B cell (primary cell): ENCODE data around the gene NMT1. TPM values are rescaled to one million over a fixed set of nuclear protein-coding genes. Genes with fewer than 3 reads are reported as not detected.

Source experiments
- ATAC-seq: fragments of 200-7000 bp; cut with Tn5 transposase; one replicate; pipeline ENCODE4 v1.10.0; 2021; ENCODE audit warnings: low read depth, mild to moderate bottlenecking, moderate number of reproducible peaks, moderate library complexity
- CTCF ChIA-PET: fragments of 350-600 bp; sonication (Branson Sonifier 250); formaldehyde crosslinking; loops from one replicate; lab custom pipeline; 2021; ENCODE audit warnings: antibody characterized with exemption, inconsistent platforms; lab: Charles Lee
- POLR2A ChIA-PET: fragments of 350-600 bp; sonication (Branson Sonifier 250); formaldehyde crosslinking; loops from one replicate; lab custom pipeline; 2021; ENCODE audit warnings: antibody characterized with exemption; lab: Charles Lee
- DNase-seq: peaks from one replicate; pipeline ENCODE4 v3.0.0; 2013
- H2AFZ ChIP-seq: 2 replicates; pipeline ENCODE4 v1.6.1; 2012; ENCODE audit warnings: mild to moderate bottlenecking, low read depth, low read length; ENCODE audit not compliant: insufficient read depth, poor library complexity, severe bottlenecking
- H3K27ac ChIP-seq, 2 donors: 1 replicate in 1 of 2; 2 replicates in 1 of 2; pipeline ENCODE4 v1.5.1; 2012 to 2013; ENCODE audit warnings: low read length in 2 of 2, mild to moderate bottlenecking in 2 of 2, moderate library complexity in 1 of 2
- H3K27me3 ChIP-seq, 4 experiments: fragments of 200-600 bp in 1 of 4; sonication (generic) in 1 of 4; replicated peaks in 1 of 4; 1 replicate in 2 of 4; 2 replicates in 2 of 4; pipeline versions ENCODE4 v1.6.1 to v1.7.0; 2013 to 2016; ENCODE audit warnings: low read length in 3 of 4, mild to moderate bottlenecking in 2 of 4, mixed read lengths in 1 of 4, moderate library complexity in 1 of 4; ENCODE audit not compliant: insufficient read depth in 4 of 4, control insufficient read depth in 3 of 4; ENCODE audit errors: control extremely low read depth in 1 of 4
- H3K36me3 ChIP-seq, 2 experiments: replicated peaks in 1 of 2; 1 replicate in 1 of 2; 2 replicates in 1 of 2; pipeline versions ENCODE4 v1.6.1 to v1.7.1; 2013; ENCODE audit warnings: low read length in 1 of 2; ENCODE audit not compliant: insufficient read depth in 2 of 2, control insufficient read depth in 1 of 2; ENCODE audit errors: control extremely low read depth in 1 of 2, extremely low read depth in 1 of 2
- H3K4me1 ChIP-seq, 2 donors: fragments of 200-600 bp in 1 of 2; sonication (generic) in 1 of 2; 1 replicate in 1 of 2; 2 replicates in 1 of 2; pipeline versions ENCODE4 v1.5.1 to v1.6.1; 2013 to 2017; ENCODE audit warnings: low read length in 2 of 2; ENCODE audit not compliant: control insufficient read depth in 2 of 2, insufficient read depth in 2 of 2
- H3K4me2 ChIP-seq: replicated peaks from 2 replicates; pipeline ENCODE3; 2012; ENCODE audit warnings: mild to moderate bottlenecking, low read depth, low read length; ENCODE audit not compliant: poor library complexity, severe bottlenecking
- H3K4me3 ChIP-seq, 5 experiments: fragments of 200-600 bp in 1 of 5; sonication (generic) in 1 of 5; 1 replicate in 3 of 5; 2 replicates in 2 of 5; pipeline versions ENCODE4 v1.5.1 to v1.7.0; 2011 to 2016; ENCODE audit warnings: low read length in 4 of 5, mild to moderate bottlenecking in 4 of 5, low read depth in 2 of 5, control low read depth in 1 of 5, moderate library complexity in 1 of 5; ENCODE audit not compliant: insufficient read depth in 1 of 5; ENCODE audit errors: control extremely low read depth in 1 of 5, extremely low read depth in 1 of 5
- H3K79me2 ChIP-seq: fragments of 200-600 bp; sonication (generic); one replicate; pipeline ENCODE4 v1.6.0; 2016; ENCODE audit warnings: low read length; ENCODE audit not compliant: control insufficient read depth, insufficient read depth
- H3K9ac ChIP-seq: fragments of 200-600 bp; sonication (generic); 2 replicates; pipeline ENCODE4 v1.6.1; 2017; ENCODE audit warnings: mild to moderate bottlenecking, low read length, moderate library complexity
- H3K9me3 ChIP-seq, 3 donors: one replicate each; pipeline versions ENCODE4 v1.6.1 to v1.7.1; 2013; ENCODE audit warnings: low read length in 2 of 3; ENCODE audit not compliant: control insufficient read depth in 2 of 3, insufficient read depth in 1 of 3; ENCODE audit errors: control extremely low read depth in 1 of 3
- H4K20me1 ChIP-seq: 2 replicates; pipeline ENCODE4 v1.6.0; 2012; ENCODE audit warnings: mild to moderate bottlenecking, low read length; ENCODE audit not compliant: insufficient read depth, control insufficient read depth, poor library complexity, severe bottlenecking
- H3K27ac Mint-ChIP-seq: one replicate; pipeline ENCODE4 v1.8.0; 2021; ENCODE audit warnings: mixed read lengths
- H3K27me3 Mint-ChIP-seq: one replicate; pipeline ENCODE4 v1.8.0; 2021; ENCODE audit warnings: mixed read lengths
- H3K4me1 Mint-ChIP-seq: one replicate; pipeline ENCODE4 v1.8.0; 2021; ENCODE audit warnings: mixed read lengths
- H3K4me3 Mint-ChIP-seq: one replicate; pipeline ENCODE4 v1.8.0; 2021; ENCODE audit warnings: mixed read lengths
- H3K9me3 Mint-ChIP-seq: one replicate; pipeline ENCODE4 v1.8.0; 2022; ENCODE audit warnings: mixed read lengths; ENCODE audit not compliant: insufficient read depth
- CTCF ChIP-seq: fragments of 200-600 bp; IDR thresholded peaks from one replicate; pipeline ENCODE4 v1.8.0; 2022; ENCODE audit warnings: antibody characterized with exemption, mild to moderate bottlenecking
- EZH2 ChIP-seq: IDR thresholded peaks from 2 replicates; pipeline ENCODE4 v1.6.1; 2012; ENCODE audit warnings: borderline replicate concordance, low read depth, mild to moderate bottlenecking, moderate library complexity, low read length; ENCODE audit not compliant: insufficient read depth, poor library complexity, severe bottlenecking
- WGBS: methylation state at CpG from one replicate; pipeline ENCODE4 v1.1.5; 2013; ENCODE audit warnings: missing lambda C conversion rate; ENCODE audit not compliant: insufficient coverage; 5-methylcytosine and 5-hydroxymethylcytosine counted together
- intact Hi-C: fragments of 100-400 bp; cut with micrococcal nuclease; formaldehyde crosslinking; loops from one replicate; pipeline ENCODE4 v1.10.0; 2022
- polyA plus RNA-seq: library from polyadenylated mRNA; depleted of rRNA; stranded (reverse); fragments of >200 nt; gene quantifications from 2 replicates; pipeline ENCODE4 v1.2.3, GENCODE V29; 2012
- total RNA-seq, 2 donors: library from RNA; stranded (reverse); fragments of 120-200 nt in 1 of 2; gene quantifications; 1 replicate in 1 of 2; 2 replicates in 1 of 2; pipeline versions ENCODE4 v1.2.3 to v1.2.4, GENCODE V29; 2013 to 2022

The NMT1 gene
- total and polyA plus RNA-seq, 2 donors (not counting 1 experiment from before 2014, with no cell fraction given) = 30.1 to 134 TPM

GRCh38 chr17:45130681-45131615 is 69.8 kb downstream of the NMT1 start:
- Mint-ChIP-seq H3K4me1 (peaks cover 13% of the 10 kb centered on the region), H3K27me3 (peaks cover 4% of the 10 kb centered on the region), H3K27ac (peak overlapping the region; percentile 37), H3K9me3 (no peaks in the 10 kb centered on the region), H3K4me3 (peak overlapping the region; percentile 97)
- Histone ChIP-seq H3K79me2 (peaks cover 9% of the 10 kb centered on the region), H3K36me3 (no peaks in the 10 kb centered on the region), H2AFZ (no peak overlapping the region), H3K9me3 (no peaks in the 10 kb centered on the region), H3K27me3 (peaks cover 0 to 10% (median 2%) of the 10 kb centered on the region in 4 experiments), H3K4me1 (peaks cover 8 to 11% of the 10 kb centered on the region in 2 donors), H4K20me1 (no peaks in the 10 kb centered on the region), H3K4me3 (no peak overlapping the region), H3K9ac (no peak overlapping the region), H3K27ac (no peak overlapping the region), H3K4me2 (peak overlapping the region; percentile 95)
- WGBS = 82% methylated on average over 15 of the region's 17 CpGs
- TF ChIP-seq CTCF (no peak), EZH2 (no peak)
- ATAC-seq (no peak), DNase-seq (no peak)
- CTCF ChIA-PET = interaction anchor here (0.7 to 10.2 kb wide), 5 partner anchors 20 to 952 kb away, joined by 3 to 242 read pairs (median 4); partner anchors contain the start of gene HEXIM1
- intact Hi-C loops = no loop called here
- POLR2A ChIA-PET = no interaction called here
